ENCODE results near the gene PDSS2. TPM values are rescaled to one million over a fixed set of nuclear protein-coding genes. Genes with fewer than 3 reads are reported as not detected.
A peak's percentile ranks its signal among the peaks of the same experiment; 100 is the strongest.

PDSS2 gene
- total and polyA plus RNA-seq, 2 of the 8 experiments (the other 6 are each of a cell fraction or from before 2014, with no cell fraction given) = 10.7 to 16.1 TPM

GRCh38 chr6:107493158-107494057 lies 34.0 kb upstream of the PDSS2 start:
- Histone ChIP-seq H3K4me1 (replicated peaks in 1 of 4; ENCODE audit: control insufficient read depth in 3 of 4, insufficient read depth in 4 of 4, low read length in 3 of 4) (peaks cover 0 to 11% (median 9%) of the 10 kb centered on the region in 4 experiments; a peak in 6 of 7 replicates), H3K23me2 (ENCODE audit: low read depth, low read length) (peaks cover 22% of the 10 kb centered on the region), H3K36me3 (ENCODE audit: control insufficient read depth in 2 of 4, insufficient read depth in 4 of 4, low read length in 3 of 4) (no peaks in the 10 kb centered on the region), H3K4me3 (ENCODE audit: extremely low read depth in 1 of 4, insufficient read depth in 2 of 4, low read depth in 3 of 4, low read length in 4 of 4) (peak overlapping the region in 2 of 4 experiments; percentile 12 to 91; a peak in 2 of 8 replicates), H3K27ac (ENCODE audit: low read depth, low read length) (no peak overlapping the region), H4K91ac (replicated peaks; ENCODE audit: insufficient read length, low read length) (no peak overlapping the region), H3K14ac (ENCODE audit: insufficient read length) (no peak overlapping the region), H3K79me2 (ENCODE audit: control insufficient read depth in 1 of 2, insufficient read depth in 2 of 2, low read length in 2 of 2) (0 out of 4 replicates have a peak, but pooled peaks cover 0 to under 1% of the 10 kb centered on the region in 2 experiments), H3K18ac (ENCODE audit: extremely low read depth, low read length) (no peak overlapping the region), H3K4me2 (ENCODE audit: insufficient read depth in 1 of 2, low read depth in 2 of 2, low read length in 2 of 2) (peak overlapping the region; percentile 54 to 99), H4K8ac (ENCODE audit: extremely low read depth, insufficient read depth, low read length) (no peak overlapping the region), H3K9me3 (ENCODE audit: insufficient read depth in 2 of 2, low read depth in 1 of 2, low read length in 1 of 2) (no peaks in the 10 kb centered on the region), H3K56ac (replicated peaks; ENCODE audit: insufficient read length, low read depth, low read length) (no peak overlapping the region), H3K79me1 (ENCODE audit: low read depth, low read length) (no peaks in the 10 kb centered on the region), H4K5ac (ENCODE audit: insufficient read length, low read depth, low read length) (no peak overlapping the region), H2BK20ac (ENCODE audit: low read length) (peak overlapping the region; percentile 75; the same call in 1 of the 2 replicates), H2BK12ac (ENCODE audit: low read depth, low read length) (no peak overlapping the region; the same call in 1 of the 2 replicates), H3K23ac (ENCODE audit: insufficient read length) (no peak overlapping the region), H2AFZ (ENCODE audit: low read length) (no peak overlapping the region), H2AK5ac (ENCODE audit: low read depth, low read length) (no peak overlapping the region), H2BK15ac (ENCODE audit: low read length) (no peak overlapping the region), H2BK5ac (ENCODE audit: low read depth, low read length) (no peak overlapping the region), H3K4ac (replicated peaks; ENCODE audit: insufficient read length, low read depth, low read length) (no peak overlapping the region), H4K20me1 (replicated peaks in 1 of 2; ENCODE audit: control insufficient read depth in 1 of 2, insufficient read depth in 2 of 2, low read length in 2 of 2) (peaks cover 0 to 2% of the 10 kb centered on the region in 2 experiments), H2BK120ac (replicated peaks; ENCODE audit: low read depth, low read length) (no peak overlapping the region), H3K27me3 (replicated peaks in 1 of 4; ENCODE audit: control insufficient read depth in 3 of 4, extremely low read depth in 1 of 4, insufficient read depth in 3 of 4, low read length in 3 of 4) (peaks cover under 1 to 24% (median 12%) of the 10 kb centered on the region in 4 experiments; a peak in 6 of 7 replicates), H3K9ac (replicated peaks in 1 of 4; ENCODE audit: extremely low read depth in 1 of 4, low read depth in 3 of 4, low read length in 3 of 4) (no peak overlapping the region)
- CTCF ChIA-PET (ENCODE audit: partially characterized antibody) = interaction anchor here (1.0 to 3.9 kb wide), 5 partner anchors 11 to 374 kb away, joined by 3 to 14 read pairs (median 5); no protein-coding TSS in a partner anchor
- DNase-seq (ENCODE audit: low read depth in 1 of 2, low spot score in 2 of 2) (no peak), FAIRE-seq (no peak)
- 44% methylated on average over 12 of the region's 12 CpGs; no CpG with 5 or more reads in 1 of the 2 experiments for WGBS, 2 experiments (ENCODE audit: extremely low coverage in 1 of 2, insufficient coverage in 1 of 2, insufficient read length in 1 of 2, insufficient replicate concordance in 2 of 2, low coverage in 1 of 2, low lambda C conversion rate in 2 of 2, missing lambda C conversion rate in 1 of 2)
- POLR2A ChIA-PET (ENCODE audit: partially characterized antibody) = no interaction called here
- TF ChIP-seq SIN3A (conservative IDR thresholded peaks at IDR 0.05 in 1 of 2, IDR thresholded peaks at IDR 0.05 in 1 of 2; ENCODE audit: low read depth in 1 of 2, low read length in 2 of 2) = 0 out of 4 replicates have a peak, but pooled peaks of 1 of the 2 experiments have one; percentile 34
- TF ChIP-seq JUND (IDR thresholded peaks at IDR 0.05; ENCODE audit: low read length) = no peak
